HEK293 (cell line): ENCODE measurements around the gene DISC1.
A peak's percentile ranks its signal among the peaks of the same experiment; 100 is the strongest.

ENCODE experiments used
- FEZF1 ChIP-seq: fragments of 450-650 bp; formaldehyde crosslinking; IDR thresholded peaks from 2 replicates; pipeline ENCODE4 v1.5.1; 2016; ENCODE audit warnings: missing biosample characterization, missing genetic modification characterization
- GLIS2 ChIP-seq: fragments of 450-650 bp; formaldehyde crosslinking; IDR thresholded peaks from 2 replicates; pipeline ENCODE4 v1.5.1; 2016; ENCODE audit warnings: missing biosample characterization, missing genetic modification characterization
- MYNN ChIP-seq: fragments of 450-650 bp; formaldehyde crosslinking; IDR thresholded peaks from 2 replicates; pipeline ENCODE4 v1.5.1; 2016; ENCODE audit warnings: missing biosample characterization, missing genetic modification characterization, borderline replicate concordance
- SCRT2 ChIP-seq: fragments of 450-650 bp; formaldehyde crosslinking; IDR thresholded peaks from 2 replicates; pipeline ENCODE4 v1.5.1; 2016; ENCODE audit warnings: missing biosample characterization, missing genetic modification characterization
- SP2 ChIP-seq: fragments of 450-650 bp; formaldehyde crosslinking; IDR thresholded peaks from 2 replicates; pipeline ENCODE4 v1.5.1; 2016; ENCODE audit warnings: missing biosample characterization, missing genetic modification characterization
- SP7 ChIP-seq: fragments of 450-650 bp; formaldehyde crosslinking; IDR thresholded peaks from 2 replicates; pipeline ENCODE4 v1.5.1; 2016; ENCODE audit warnings: missing biosample characterization, missing genetic modification characterization
- TCF7L2 ChIP-seq: IDR thresholded peaks from 2 replicates; pipeline ENCODE4 v1.6.1; 2011; ENCODE audit warnings: low read depth, mild to moderate bottlenecking, inconsistent platforms, low read length, moderate library complexity, borderline replicate concordance
- ZFP69B ChIP-seq: fragments of 450-650 bp; formaldehyde crosslinking; IDR thresholded peaks from 2 replicates; pipeline ENCODE4 v1.5.1; 2016; ENCODE audit warnings: missing biosample characterization, missing genetic modification characterization
- ZIC2 ChIP-seq: fragments of 450-650 bp; formaldehyde crosslinking; IDR thresholded peaks from 2 replicates; pipeline ENCODE4 v1.5.1; 2016; ENCODE audit warnings: missing biosample characterization, missing genetic modification characterization
- ZNF174 ChIP-seq: fragments of 450-650 bp; formaldehyde crosslinking; IDR thresholded peaks from 2 replicates; pipeline ENCODE4 v1.5.0; 2017; ENCODE audit warnings: missing biosample characterization, mild to moderate bottlenecking, missing genetic modification characterization
- ZNF266 ChIP-seq: fragments of 450-650 bp; formaldehyde crosslinking; IDR thresholded peaks from 2 replicates; pipeline ENCODE4 v1.5.1; 2016; ENCODE audit warnings: missing biosample characterization, missing genetic modification characterization, low read depth
- ZNF335 ChIP-seq: fragments of 450-650 bp; formaldehyde crosslinking; conservative IDR thresholded peaks from 2 replicates; pipeline ENCODE4 v1.5.1; 2016; ENCODE audit warnings: missing biosample characterization, missing genetic modification characterization
- ZNF341 ChIP-seq: fragments of 450-650 bp; formaldehyde crosslinking; IDR thresholded peaks from 2 replicates; pipeline ENCODE4; 2016; ENCODE audit warnings: low read depth, missing biosample characterization, missing genetic modification characterization
- ZNF423 ChIP-seq: fragments of 450-650 bp; formaldehyde crosslinking; IDR thresholded peaks from 2 replicates; pipeline ENCODE4 v1.5.1; 2016; ENCODE audit warnings: missing biosample characterization, missing genetic modification characterization
- ZNF501 ChIP-seq: fragments of 450-650 bp; formaldehyde crosslinking; IDR thresholded peaks from 2 replicates; pipeline ENCODE4 v1.5.1; 2016; ENCODE audit warnings: missing biosample characterization, missing genetic modification characterization
- ZNF544 ChIP-seq: fragments of 450-650 bp; formaldehyde crosslinking; IDR thresholded peaks from 2 replicates; pipeline ENCODE4 v1.5.0; 2017; ENCODE audit warnings: missing biosample characterization, missing genetic modification characterization
- ZNF561 ChIP-seq: fragments of 450-650 bp; IDR thresholded peaks from 2 replicates; pipeline ENCODE4 v1.5.1; 2018; ENCODE audit warnings: missing biosample characterization, missing genetic modification characterization, borderline replicate concordance
- ZNF621 ChIP-seq: fragments of 450-650 bp; formaldehyde crosslinking; IDR thresholded peaks from 2 replicates; pipeline ENCODE4 v1.5.1; 2017; ENCODE audit warnings: missing biosample characterization, missing genetic modification characterization
- ZNF654 ChIP-seq: fragments of 450-650 bp; formaldehyde crosslinking; IDR thresholded peaks from 2 replicates; pipeline ENCODE4 v1.5.1; 2016; ENCODE audit warnings: low read depth, missing biosample characterization, missing genetic modification characterization
- ZNF776 ChIP-seq: fragments of 450-650 bp; formaldehyde crosslinking; IDR thresholded peaks from 2 replicates; pipeline ENCODE4 v1.5.0; 2017; ENCODE audit warnings: missing biosample characterization, missing genetic modification characterization, borderline replicate concordance
- ZNF791 ChIP-seq: fragments of 450-650 bp; formaldehyde crosslinking; IDR thresholded peaks from 2 replicates; pipeline ENCODE4 v1.5.1; 2016; ENCODE audit warnings: missing biosample characterization, missing genetic modification characterization
- ZNF843 ChIP-seq: fragments of 450-650 bp; formaldehyde crosslinking; IDR thresholded peaks from 2 replicates; pipeline ENCODE4 v1.5.1; 2016; ENCODE audit warnings: missing biosample characterization, missing genetic modification characterization
- ZSCAN23 ChIP-seq: fragments of 450-650 bp; formaldehyde crosslinking; IDR thresholded peaks from 2 replicates; pipeline ENCODE4 v1.5.1; 2016; ENCODE audit warnings: missing biosample characterization, missing genetic modification characterization
- TF ChIP-seq, protein P1 (sequence below): fragments of 450-650 bp; formaldehyde crosslinking; conservative IDR thresholded peaks from 2 replicates; pipeline ENCODE4 v1.5.1; 2016; ENCODE audit warnings: low read depth, missing biosample characterization, missing genetic modification characterization
- TF ChIP-seq, protein P2 (sequence below): fragments of 450-650 bp; formaldehyde crosslinking; IDR thresholded peaks from 2 replicates; pipeline ENCODE4 v1.5.1; 2017; ENCODE audit warnings: missing biosample characterization, missing genetic modification characterization
- TF ChIP-seq, protein P3 (sequence below): fragments of 450-650 bp; formaldehyde crosslinking; IDR thresholded peaks from 2 replicates; pipeline ENCODE4 v1.5.1; 2016; ENCODE audit warnings: missing biosample characterization, missing genetic modification characterization
- TF ChIP-seq, protein P4 (sequence below): fragments of 450-650 bp; formaldehyde crosslinking; IDR thresholded peaks from 2 replicates; pipeline ENCODE4 v1.5.1; 2017; ENCODE audit warnings: missing biosample characterization, mild to moderate bottlenecking, missing genetic modification characterization, moderate library complexity
- TF ChIP-seq, protein P5 (sequence below): fragments of 450-650 bp; formaldehyde crosslinking; IDR thresholded peaks from 2 replicates; pipeline ENCODE4 v1.5.1; 2017; ENCODE audit warnings: missing biosample characterization, missing genetic modification characterization

Gene DISC1

DNA sequence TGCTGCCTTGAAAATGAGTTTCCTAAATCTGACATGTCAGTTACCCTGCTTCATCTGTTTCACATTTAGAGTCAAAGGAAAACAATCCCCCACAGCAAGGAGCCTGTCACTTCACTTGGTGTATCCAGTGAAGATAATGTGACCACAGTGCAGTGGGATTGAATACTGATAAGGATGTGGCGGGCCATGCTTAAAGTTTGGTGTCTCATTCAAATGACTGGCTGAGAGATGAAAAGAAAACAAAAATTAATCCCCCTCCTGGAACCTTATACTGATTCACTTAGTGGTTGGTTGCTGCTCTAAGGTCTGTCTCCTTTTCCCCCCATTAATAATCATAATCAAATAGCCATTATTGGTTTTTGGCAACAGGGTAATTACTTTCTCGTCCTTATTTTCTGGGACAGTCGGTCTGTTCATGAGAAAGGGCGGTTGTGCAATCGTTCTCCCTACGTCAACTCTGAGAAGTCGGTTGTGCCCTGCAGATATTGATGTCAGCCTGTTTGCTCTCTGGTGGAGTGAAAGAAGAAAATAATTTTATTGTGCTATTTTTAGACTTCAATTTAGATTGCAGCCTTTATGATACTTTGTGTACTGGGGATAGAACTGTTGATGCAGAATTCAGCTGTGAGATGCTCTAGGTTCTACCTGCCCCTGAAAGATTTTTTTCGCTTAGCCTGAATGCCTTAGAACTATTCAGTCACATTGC, 360.2 kb downstream of the DISC1 start (continued):
- TF ChIP-seq SCRT2 (tag by site-specific recombination), result 0 out of 2 replicates have a peak, but pooled peaks have one; percentile 38
- no peak for TF ChIP-seq MYNN (tag by site-specific recombination)
- TF ChIP-seq, protein P1, sequence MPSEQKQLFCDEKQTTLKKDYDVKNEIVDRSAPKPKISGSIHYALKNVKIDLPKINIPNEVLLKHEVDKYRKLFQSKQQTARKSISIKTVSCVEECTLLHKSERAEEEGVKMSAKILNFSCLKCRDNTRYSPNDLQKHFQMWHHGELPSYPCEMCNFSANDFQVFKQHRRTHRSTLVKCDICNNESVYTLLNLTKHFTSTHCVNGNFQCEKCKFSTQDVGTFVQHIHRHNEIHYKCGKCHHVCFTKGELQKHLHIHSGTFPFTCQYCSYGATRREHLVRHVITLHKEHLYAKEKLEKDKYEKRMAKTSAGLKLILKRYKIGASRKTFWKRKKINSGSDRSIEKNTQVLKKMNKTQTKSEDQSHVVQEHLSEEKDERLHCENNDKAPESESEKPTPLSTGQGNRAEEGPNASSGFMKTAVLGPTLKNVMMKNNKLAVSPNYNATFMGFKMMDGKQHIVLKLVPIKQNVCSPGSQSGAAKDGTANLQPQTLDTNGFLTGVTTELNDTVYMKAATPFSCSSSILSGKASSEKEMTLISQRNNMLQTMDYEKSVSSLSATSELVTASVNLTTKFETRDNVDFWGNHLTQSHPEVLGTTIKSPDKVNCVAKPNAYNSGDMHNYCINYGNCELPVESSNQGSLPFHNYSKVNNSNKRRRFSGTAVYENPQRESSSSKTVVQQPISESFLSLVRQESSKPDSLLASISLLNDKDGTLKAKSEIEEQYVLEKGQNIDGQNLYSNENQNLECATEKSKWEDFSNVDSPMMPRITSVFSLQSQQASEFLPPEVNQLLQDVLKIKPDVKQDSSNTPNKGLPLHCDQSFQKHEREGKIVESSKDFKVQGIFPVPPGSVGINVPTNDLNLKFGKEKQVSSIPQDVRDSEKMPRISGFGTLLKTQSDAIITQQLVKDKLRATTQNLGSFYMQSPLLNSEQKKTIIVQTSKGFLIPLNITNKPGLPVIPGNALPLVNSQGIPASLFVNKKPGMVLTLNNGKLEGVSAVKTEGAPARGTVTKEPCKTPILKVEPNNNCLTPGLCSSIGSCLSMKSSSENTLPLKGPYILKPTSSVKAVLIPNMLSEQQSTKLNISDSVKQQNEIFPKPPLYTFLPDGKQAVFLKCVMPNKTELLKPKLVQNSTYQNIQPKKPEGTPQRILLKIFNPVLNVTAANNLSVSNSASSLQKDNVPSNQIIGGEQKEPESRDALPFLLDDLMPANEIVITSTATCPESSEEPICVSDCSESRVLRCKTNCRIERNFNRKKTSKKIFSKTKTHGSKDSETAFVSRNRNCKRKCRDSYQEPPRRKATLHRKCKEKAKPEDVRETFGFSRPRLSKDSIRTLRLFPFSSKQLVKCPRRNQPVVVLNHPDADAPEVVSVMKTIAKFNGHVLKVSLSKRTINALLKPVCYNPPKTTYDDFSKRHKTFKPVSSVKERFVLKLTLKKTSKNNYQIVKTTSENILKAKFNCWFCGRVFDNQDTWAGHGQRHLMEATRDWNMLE (tag by site-specific recombination), result no peak; the same call in 1 of the 2 replicates
- TF ChIP-seq, protein P2, sequence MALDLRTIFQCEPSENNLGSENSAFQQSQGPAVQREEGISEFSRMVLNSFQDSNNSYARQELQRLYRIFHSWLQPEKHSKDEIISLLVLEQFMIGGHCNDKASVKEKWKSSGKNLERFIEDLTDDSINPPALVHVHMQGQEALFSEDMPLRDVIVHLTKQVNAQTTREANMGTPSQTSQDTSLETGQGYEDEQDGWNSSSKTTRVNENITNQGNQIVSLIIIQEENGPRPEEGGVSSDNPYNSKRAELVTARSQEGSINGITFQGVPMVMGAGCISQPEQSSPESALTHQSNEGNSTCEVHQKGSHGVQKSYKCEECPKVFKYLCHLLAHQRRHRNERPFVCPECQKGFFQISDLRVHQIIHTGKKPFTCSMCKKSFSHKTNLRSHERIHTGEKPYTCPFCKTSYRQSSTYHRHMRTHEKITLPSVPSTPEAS (tag by site-specific recombination), result no peak
- TF ChIP-seq ZIC2, result peak; percentile 63
- TF ChIP-seq GLIS2 (tag by site-specific recombination), result no peak
- TF ChIP-seq, protein P3, sequence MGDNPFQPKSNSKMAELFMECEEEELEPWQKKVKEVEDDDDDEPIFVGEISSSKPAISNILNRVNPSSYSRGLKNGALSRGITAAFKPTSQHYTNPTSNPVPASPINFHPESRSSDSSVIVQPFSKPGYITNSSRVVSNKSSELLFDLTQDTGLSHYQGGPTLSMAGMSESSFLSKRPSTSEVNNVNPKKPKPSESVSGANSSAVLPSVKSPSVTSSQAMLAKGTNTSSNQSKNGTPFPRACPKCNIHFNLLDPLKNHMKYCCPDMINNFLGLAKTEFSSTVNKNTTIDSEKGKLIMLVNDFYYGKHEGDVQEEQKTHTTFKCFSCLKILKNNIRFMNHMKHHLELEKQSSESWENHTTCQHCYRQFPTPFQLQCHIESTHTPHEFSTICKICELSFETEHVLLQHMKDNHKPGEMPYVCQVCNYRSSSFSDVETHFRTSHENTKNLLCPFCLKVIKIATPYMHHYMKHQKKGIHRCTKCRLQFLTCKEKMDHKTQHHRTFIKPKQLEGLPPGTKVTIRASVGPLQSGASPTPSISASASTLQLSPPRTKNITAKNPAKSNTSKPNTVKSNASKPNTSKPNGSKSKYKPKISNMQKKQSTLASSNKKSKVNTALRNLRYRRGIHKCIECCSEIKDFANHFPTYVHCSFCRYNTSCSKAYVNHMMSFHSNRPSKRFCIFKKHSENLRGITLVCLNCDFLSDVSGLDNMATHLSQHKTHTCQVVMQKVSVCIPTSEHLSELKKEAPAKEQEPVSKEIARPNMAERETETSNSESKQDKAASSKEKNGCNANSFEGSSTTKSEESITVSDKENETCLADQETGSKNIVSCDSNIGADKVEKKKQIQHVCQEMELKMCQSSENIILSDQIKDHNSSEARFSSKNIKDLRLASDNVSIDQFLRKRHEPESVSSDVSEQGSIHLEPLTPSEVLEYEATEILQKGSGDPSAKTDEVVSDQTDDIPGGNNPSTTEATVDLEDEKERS (tag by site-specific recombination), result no peak
- no peak for TF ChIP-seq ZNF654 (tag by site-specific recombination)
- no peak for TF ChIP-seq ZNF174 (tag by site-specific recombination)
- TF ChIP-seq SP7 (tag by site-specific recombination), result peak; percentile 86
- no peak for TF ChIP-seq ZNF423 (tag by site-specific recombination)
- TF ChIP-seq ZNF341 (tag by site-specific recombination), result no peak
- peak; percentile 71; the same call in 1 of the 2 replicates for TF ChIP-seq TCF7L2
- no peak for TF ChIP-seq ZNF544
- no peak for TF ChIP-seq ZNF791 (tag by site-specific recombination)
- 0 out of 2 replicates have a peak, but pooled peaks have one; percentile 37 for TF ChIP-seq ZSCAN23 (tag by site-specific recombination)
- no peak for TF ChIP-seq ZNF776 (tag by site-specific recombination)
- TF ChIP-seq SP2 (tag by site-specific recombination), result no peak
- TF ChIP-seq ZNF621 (tag by site-specific recombination), result no peak
- peak; percentile 80 for TF ChIP-seq ZNF335 (tag by site-specific recombination)
- TF ChIP-seq, protein P4, sequence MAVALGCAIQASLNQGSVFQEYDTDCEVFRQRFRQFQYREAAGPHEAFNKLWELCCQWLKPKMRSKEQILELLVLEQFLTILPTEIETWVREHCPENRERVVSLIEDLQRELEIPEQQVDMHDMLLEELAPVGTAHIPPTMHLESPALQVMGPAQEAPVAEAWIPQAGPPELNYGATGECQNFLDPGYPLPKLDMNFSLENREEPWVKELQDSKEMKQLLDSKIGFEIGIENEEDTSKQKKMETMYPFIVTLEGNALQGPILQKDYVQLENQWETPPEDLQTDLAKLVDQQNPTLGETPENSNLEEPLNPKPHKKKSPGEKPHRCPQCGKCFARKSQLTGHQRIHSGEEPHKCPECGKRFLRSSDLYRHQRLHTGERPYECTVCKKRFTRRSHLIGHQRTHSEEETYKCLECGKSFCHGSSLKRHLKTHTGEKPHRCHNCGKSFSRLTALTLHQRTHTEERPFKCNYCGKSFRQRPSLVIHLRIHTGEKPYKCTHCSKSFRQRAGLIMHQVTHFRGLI (tag by site-specific recombination), result 0 out of 2 replicates have a peak, but pooled peaks have one; percentile 14
- TF ChIP-seq, protein P5, sequence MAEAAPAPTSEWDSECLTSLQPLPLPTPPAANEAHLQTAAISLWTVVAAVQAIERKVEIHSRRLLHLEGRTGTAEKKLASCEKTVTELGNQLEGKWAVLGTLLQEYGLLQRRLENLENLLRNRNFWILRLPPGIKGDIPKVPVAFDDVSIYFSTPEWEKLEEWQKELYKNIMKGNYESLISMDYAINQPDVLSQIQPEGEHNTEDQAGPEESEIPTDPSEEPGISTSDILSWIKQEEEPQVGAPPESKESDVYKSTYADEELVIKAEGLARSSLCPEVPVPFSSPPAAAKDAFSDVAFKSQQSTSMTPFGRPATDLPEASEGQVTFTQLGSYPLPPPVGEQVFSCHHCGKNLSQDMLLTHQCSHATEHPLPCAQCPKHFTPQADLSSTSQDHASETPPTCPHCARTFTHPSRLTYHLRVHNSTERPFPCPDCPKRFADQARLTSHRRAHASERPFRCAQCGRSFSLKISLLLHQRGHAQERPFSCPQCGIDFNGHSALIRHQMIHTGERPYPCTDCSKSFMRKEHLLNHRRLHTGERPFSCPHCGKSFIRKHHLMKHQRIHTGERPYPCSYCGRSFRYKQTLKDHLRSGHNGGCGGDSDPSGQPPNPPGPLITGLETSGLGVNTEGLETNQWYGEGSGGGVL (tag by site-specific recombination), result peak; percentile 66
- no peak for TF ChIP-seq ZNF501 (tag by site-specific recombination)
- peak; percentile 79 for TF ChIP-seq ZNF843 (tag by site-specific recombination)
- peak; percentile 63 for TF ChIP-seq ZNF561 (tag by site-specific recombination)
- 0 out of 2 replicates have a peak, but pooled peaks have one; percentile 10 for TF ChIP-seq ZFP69B (tag by site-specific recombination)
- TF ChIP-seq FEZF1 (tag by site-specific recombination), result peak; percentile 71
- TF ChIP-seq ZNF266 (tag by site-specific recombination), result no peak
